GM23338 (cell line): Measurements from ENCODE around the gene CEBPG.

Experiments used
- CREB1 ChIP-seq: fragments of 250-450 bp; sonication (Bioruptor Pico); IDR thresholded peaks from 2 replicates; pipeline ENCODE4 v1.5.0; 2020; ENCODE audit warnings: low read depth, mild to moderate bottlenecking, moderate library complexity
- CTCF ChIP-seq, 2 experiments: fragments of 200-600 bp in 1 of 2; sonication (generic) in 1 of 2; conservative IDR thresholded peaks; 2 replicates each; pipeline versions ENCODE4 v1.5.1 to v1.6.1; 2016 to 2017; ENCODE audit warnings: antibody characterized with exemption in 2 of 2, low read depth in 2 of 2, mild to moderate bottlenecking in 2 of 2, moderate library complexity in 1 of 2
- EZH2 ChIP-seq: fragments of 200-600 bp; sonication (generic); IDR thresholded peaks from one replicate; pipeline ENCODE4 v1.8.0; 2017; ENCODE audit warnings: antibody characterized with exemption, mild to moderate bottlenecking, low read depth; ENCODE audit not compliant: unreplicated experiment
- EZH2phosphoT487 ChIP-seq: fragments of 200-600 bp; sonication (generic); IDR thresholded peaks from one replicate; pipeline ENCODE4 v1.8.1; 2018; ENCODE audit warnings: antibody characterized with exemption; ENCODE audit not compliant: unreplicated experiment
- JUNB ChIP-seq: IDR thresholded peaks from one replicate; pipeline ENCODE4 v1.6.1; 2016; ENCODE audit warnings: antibody characterized with exemption; ENCODE audit not compliant: unreplicated experiment
- POLR2AphosphoS5 ChIP-seq: IDR thresholded peaks from 2 replicates; pipeline ENCODE4 v1.6.1; 2016; ENCODE audit warnings: antibody characterized with exemption, low read depth
- REST ChIP-seq: IDR thresholded peaks from one replicate; pipeline ENCODE4 v1.6.1; 2018; ENCODE audit warnings: antibody characterized with exemption; ENCODE audit not compliant: unreplicated experiment
- STAT1 ChIP-seq: IDR thresholded peaks from one replicate; pipeline ENCODE4 v1.6.1; 2016; ENCODE audit warnings: antibody characterized with exemption; ENCODE audit not compliant: unreplicated experiment
- ZNF114 ChIP-seq: fragments of 250-450 bp; sonication (Bioruptor Pico); IDR thresholded peaks from 2 replicates; pipeline ENCODE4 v1.5.0; 2020; ENCODE audit warnings: mild to moderate bottlenecking, moderate library complexity
- ZNF331 ChIP-seq: fragments of 250-450 bp; sonication (Bioruptor Pico); IDR thresholded peaks from 2 replicates; pipeline ENCODE4 v1.5.0; 2020; ENCODE audit warnings: low read depth, mild to moderate bottlenecking, moderate library complexity

- TF ChIP-seq CTCF (conservative IDR thresholded peaks at IDR 0.05; ENCODE audit: low read depth in 2 of 2): no peak
- TF ChIP-seq POLR2AphosphoS5: no peak
- TF ChIP-seq EZH2: no peak
- TF ChIP-seq CREB1 (CRISPR knock-in tag): no peak
- TF ChIP-seq EZH2phosphoT487: no peak
- TF ChIP-seq JUNB: no peak
- no peak for TF ChIP-seq REST
- TF ChIP-seq ZNF114 (CRISPR knock-in tag): no peak
- no peak for TF ChIP-seq STAT1
- TF ChIP-seq ZNF331 (CRISPR knock-in tag): no peak
Measured at GRCh38 chr19:33408116-33408515, 34.6 kb downstream of the CEBPG start.
